ENCODE measurements around the gene SLC35F3.
"Not testable (repeated sequence)": the region's sequence is repeated elsewhere in the genome, so short reads cannot be mapped to it uniquely, and the experiment has no call there.

Gene SLC35F3

DNA sequence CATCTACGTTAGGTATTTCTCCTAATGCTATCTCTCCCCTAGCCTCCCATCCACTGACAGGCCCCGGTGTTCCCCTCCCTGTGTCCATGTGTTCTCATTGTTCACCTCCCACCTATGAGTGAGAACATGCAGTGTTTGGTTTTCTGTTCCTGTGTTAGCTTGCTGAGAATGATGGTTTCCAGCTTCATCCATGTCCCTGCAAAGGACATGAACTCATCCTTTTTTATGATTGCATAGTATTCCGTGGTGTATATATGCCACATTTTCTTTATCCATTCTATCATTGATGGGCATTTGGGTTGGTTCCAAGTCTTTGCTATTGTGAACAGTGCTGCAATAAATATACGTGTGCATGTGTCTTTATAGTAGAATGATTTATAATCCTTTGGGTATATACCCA lies 247.9 kb downstream of the SLC35F3 start:
- not testable (repeated sequence) for DNase-seq

DNA sequence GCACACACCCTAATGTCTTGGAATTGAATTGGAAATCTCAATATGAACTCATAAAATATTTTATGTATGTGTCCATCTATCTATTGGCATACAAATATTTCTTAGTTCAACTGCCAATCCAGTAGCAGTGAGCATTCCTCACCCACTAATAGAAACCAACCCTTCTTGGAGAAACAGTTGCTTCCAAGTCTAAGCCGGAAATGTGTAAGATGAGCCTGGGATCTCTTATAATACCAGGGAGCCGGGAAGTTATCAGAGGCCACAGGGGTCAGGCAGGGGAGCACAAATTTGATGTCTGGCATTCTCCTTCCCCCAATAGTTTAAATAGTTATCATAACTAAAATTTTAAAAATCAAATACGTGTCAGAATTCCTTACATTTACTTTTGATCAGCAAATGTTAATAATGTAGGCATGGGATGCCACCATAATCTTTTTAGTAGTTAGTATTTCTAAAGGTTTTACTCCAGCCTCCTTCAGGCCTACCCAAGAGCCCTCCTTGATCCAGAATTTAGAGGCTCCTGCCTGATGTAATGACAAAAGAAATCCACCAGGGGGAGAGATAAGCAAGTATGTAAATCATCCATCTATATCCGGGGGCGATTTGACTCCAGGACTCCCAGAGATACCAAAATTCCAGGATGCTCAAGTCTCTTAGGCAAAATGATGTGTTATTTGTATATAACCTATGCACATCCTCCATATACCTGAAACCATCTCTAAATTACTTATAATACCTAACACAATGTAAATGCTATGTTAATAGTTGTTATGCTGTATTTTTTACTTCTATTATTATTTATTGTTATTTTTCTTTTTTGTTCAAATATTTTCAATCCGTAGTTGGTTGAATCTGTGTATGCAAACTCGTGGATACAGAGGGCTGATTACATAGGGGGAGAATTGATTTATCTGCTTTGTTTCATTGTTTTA lies 250.1 kb downstream of the SLC35F3 start:
- no peak for DNase-seq

DNA sequence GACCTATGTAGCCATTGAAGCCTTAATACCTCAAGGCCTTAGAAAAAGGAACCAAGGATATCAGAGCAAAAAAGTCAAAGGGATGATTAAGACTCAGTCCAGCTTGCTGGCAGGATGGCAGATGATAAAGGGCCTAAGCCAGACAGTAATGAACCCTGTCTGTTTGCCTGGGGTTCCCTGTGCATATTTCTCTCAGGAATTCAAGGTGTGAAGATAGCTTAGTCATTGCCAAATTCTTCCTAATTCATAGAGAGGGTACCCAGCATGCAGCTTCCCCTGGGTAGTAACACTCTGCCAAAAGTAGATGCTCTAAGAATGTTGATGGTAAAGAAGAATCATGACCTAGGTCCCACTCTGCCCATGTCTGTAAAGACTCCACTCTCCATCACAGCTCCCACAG lies 258.2 kb downstream of the SLC35F3 start:
- no peak for DNase-seq

DNA sequence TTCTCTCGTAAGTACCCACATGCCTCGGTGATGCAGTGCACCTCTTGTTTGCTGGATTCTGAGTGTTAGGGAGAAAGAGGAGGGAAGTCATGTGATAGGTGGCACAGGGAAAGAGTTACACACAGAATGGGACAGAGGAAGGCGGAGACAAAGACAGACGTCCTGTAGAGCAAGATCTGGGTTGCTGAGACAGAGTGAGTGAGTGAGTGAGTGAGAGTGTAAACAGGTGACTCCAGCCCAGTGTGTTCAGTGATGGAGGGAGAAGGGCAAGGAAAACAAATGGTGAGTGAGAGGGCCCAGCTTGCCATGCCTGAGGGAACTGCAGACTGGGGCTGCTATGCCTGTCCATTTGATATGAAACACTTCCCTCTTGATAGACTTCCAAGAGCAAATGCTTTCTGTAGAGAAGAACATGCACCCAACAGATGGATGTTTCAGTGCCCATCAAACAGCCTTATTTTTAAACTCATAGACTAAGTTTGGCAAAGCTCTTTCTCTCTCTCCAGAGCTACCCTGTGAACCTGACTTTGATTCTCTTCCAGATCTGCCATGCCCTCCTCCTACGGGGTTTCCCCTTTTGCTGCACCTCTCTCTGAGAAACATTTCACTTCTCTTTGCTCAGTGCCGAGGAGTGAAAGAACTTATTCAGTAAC lies 258.9 kb downstream of the SLC35F3 start:
- DNase-seq, result no peak

DNA sequence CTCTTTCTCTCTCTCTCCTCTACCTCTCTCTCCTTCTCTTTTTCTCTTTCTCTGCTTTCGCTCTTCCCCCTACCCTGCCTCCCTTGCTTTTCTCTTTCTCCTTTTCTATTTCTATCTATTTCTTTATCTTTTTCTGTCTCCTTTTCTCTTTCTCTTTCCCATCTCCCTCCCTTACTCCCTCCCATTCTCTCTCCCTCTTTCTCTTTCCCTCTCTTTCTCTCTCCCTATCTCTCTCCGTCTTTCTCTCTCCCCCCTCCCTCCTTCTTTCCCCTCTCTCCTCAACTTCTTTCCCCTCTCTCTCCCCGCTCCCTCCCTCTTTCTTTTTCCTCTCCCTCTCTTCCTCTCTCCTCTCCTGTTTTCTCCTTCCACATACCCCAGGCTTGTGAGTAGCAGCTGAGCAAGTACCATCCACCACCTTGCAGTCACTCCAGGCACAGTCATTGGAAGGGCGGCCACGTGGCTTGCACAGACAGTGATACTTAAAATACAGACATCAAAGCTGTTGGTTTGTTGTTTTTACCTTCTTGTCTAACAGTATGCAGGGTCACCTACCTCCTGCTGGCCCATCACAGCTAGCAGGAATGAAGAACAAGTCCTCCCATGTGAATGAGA lies 259.7 kb downstream of the SLC35F3 start:
- DNase-seq, result no peak

DNA sequence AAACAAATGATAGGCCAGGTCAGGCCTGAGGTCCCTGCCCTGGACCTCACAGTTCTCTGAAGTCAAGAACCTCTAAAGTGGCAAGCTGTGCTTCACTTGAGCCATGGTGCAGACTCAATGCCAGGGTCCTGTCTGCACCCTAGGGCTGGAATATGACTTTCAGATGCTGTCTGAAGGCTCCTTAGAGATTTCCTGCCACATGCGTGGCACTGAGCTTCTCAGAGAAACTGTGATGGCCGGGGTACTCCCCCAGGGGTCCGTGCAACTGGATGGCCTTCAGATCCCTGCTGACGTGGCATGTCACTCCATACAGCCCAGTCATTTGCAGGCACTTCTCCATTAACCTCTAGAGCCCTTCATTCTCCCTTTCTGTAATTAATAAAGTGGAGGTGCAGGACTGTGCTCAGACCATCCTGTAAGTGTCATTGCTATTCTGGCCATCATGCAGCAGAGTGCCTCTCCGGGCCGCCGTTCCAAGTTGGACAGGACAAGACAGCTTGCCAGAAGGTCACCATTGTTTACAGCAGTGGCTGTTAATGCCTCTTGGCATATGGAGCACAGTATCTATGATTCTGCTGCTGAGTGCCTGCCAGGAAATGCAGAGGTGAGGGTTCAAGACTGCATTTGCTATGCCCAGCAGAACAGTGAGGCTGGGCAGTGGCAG lies 263.7 kb downstream of the SLC35F3 start:
- no peak for DNase-seq

DNA sequence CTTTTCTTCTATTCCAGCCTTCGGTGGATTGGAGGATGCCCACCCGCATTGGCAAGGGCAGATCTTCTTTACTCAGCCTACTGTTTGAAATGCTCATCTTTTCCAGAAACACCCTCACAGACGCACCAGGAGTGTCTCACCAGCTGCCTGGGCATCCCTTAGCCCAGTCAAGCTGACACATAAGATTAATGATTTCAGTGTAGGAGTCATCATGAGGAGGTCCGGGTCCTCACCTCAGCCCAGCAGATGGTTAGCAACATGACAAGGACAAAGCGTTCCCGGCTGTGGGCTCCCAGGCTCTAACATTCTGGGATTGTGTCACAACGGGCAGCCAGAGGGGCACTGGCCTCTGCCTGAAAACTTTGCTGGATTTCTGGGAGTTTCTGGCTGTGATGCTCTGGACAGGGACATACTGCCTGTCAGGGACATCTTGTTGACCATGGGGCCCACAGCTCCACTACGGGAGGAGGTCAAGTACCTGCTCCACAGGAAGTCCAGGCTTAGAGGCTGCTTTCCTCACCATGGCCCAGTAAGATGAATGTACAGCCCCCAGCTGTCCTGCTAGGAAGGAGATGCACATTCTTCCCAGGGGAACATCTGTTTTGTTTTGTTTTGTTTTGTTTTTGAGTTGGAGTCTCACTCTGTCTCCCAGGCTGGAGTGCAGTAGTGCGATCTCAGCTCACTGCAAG lies 264.8 kb downstream of the SLC35F3 start:
- DNase-seq, result no peak

DNA sequence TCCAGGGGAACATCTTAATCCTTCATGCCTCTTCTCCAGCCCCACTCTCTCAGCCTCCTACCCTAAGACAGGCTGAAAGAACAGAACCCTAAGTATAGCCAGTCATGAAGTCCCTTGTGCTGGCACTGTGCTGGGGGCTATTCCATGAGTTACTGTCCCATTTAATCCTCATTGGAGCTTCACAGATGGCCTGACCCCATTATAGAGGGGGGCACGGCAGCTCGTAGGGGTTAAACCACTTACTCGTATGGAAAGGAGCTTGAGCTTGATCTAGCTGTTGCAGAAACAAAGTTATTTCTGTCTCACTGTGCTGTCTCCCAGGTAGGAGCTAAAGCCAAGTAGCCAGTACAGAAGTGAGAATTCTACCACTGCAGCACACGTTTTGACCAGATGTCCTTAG lies 265.6 kb downstream of the SLC35F3 start:
- no peak for DNase-seq

DNA sequence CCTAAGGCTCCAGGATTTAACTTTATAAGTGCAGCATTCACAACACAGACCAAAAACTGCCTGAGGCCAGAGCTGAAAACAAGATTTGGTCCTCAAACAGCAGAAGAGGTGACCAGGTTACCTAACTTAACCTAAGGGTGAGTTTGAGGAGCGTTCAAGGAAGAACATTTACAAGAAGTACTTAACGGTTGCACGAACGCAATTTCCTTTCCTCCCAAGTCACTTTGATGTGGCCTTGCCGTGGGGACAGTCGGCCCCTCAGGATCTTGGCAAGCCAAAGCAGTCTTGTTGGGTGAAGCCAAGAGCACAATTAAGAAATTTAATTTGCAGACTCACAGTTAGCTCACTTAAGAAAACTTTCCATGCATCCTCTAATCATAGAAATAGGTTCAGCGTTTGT lies 266.1 kb downstream of the SLC35F3 start:
- no peak for DNase-seq

DNA sequence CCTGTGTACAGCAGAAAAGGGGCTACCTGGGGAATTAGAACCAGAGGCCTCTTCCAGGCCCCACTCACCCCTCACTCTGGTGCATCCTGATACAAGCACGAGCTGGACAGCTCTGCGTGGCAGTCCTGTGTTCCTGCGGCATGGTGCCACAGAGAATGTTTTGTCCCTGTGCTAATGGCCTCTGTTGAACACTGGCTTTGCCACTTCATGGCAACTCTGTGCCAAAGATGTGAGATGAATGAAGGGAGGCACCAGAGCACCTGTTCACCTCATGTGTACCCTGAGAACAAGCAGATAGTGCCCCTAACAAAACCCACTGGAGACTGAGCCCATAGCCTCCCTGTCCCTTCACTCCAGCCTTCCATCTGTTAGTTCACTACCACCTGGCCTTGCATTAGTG lies 269.5 kb downstream of the SLC35F3 start:
- no peak for DNase-seq

DNA sequence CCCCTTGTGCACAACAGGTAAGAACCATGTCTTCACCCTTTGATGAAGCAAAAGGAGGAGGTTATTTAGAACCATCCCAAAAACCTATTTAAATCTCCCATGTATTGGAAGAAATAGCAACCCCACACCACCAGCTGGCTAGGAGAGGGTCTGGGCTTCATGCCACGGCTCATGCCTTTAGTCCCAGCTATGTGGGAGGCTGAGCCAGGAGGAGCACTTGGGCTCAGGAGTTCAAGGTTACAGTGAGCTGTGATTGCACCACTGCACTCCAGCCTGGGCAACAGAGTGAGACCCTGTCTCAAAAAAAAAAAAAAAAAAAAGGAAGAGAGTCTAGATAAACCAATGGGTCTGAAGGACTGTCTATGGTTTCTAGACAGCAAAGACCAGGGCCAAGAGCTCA lies 270.9 kb downstream of the SLC35F3 start:
- no peak for DNase-seq

DNA sequence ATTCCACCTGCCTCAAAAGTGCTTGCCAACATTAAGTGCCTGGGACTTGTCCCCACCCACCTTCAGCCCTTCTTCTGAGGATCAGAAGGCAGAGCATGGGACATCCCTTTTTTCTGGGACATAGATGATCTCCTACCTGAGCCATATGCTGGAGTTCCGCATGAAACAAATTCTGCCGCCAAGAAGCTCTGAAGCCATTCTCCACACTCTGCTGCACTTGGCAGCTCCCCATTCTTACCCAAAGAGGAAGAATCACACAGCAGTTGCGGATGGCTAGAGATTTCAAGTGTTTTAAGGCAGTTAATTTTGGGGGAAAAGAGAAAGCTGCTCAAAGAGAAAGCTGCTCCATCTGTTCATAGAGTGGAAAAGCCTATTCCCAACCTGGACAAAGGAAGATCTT lies 271.5 kb downstream of the SLC35F3 start:
- DNase-seq, result no peak

DNA sequence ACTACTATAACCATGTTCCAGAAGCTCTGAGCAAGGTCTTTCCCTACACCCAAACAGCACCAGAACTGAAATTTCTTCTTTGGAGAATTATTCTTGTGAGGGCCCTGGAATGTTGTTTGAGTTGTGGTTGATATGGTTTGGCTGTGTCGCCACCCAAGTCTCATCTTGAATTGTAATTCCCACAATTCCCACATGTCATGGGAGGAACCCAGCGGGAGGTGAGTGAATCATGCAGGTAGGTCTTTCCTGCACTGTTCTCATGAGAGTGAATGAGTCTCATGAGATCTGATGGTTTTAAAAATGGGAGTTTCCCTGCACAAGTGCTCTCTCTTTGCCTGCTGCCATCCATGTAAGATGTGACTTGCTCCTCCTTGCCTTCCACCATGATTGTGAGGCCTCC lies 272.4 kb downstream of the SLC35F3 start:
- DNase-seq, result not testable (repeated sequence)

DNA sequence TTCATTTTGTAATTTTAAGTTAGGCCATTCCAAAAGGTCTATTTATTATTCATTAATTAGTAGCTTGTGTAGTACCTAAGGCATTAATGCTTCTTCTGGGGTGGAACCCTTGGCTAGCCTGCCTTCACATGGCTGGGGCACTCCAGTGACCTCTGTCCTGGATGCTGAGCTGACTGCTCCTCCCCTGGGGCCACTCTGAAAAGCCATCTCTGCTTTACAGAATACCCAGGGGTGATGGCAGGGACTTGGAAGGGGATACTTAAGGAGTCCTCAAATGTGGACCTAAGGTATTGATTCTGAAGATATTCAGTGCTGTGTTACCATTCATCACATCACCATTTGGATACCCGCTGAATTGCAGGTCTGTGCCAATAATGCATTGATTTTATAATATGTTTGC lies 281.0 kb downstream of the SLC35F3 start:
- DNase-seq, result no peak

DNA sequence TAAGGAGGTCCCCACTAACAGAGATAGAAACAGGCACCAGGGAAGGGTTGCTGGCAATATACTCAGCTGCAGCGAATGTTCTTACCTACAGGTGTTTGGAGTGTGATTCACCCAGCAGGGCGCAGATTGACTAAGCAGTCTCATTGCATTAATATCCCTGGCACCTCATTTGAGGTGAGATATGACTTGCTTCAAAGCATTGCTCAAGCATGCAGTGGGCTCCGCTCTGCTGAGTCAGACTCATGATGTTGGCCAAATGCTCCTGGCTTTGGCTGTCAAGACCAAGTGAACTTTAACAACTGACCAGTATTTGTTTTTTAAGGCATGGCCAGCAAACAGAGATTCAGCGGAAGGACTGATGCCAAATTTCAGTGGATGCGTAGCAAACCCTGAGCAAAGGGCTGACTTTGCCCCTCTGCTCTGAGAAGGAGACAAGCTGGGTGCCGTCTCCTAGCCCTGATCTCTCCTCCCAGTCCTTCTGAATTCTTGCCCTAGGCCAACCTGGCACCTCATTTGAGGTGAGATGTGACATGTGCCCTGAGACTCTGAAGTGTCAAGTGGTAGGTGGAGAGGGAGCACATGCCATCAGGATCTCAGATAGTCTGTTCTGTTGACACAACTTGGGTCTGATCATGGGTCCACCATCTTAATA lies 281.7 kb downstream of the SLC35F3 start:
- no peak for DNase-seq

DNA sequence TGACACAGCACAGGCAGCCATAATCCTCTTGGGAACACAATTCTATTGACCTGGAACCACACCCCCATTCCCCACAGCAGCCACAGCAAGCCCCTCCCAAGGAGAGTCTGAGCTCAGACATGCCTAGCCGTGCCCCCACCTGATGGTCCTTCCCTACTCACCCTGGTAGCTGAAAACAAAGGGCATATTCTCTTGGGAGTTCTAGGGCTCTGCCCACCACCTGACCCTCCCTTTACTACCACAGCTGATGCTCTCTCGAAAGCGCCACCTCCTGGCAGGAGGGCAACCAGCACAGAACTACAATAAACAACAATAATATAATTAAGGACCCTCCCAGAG lies 283.9 kb downstream of the SLC35F3 start:
- peak; percentile 65 for DNase-seq

DNA sequence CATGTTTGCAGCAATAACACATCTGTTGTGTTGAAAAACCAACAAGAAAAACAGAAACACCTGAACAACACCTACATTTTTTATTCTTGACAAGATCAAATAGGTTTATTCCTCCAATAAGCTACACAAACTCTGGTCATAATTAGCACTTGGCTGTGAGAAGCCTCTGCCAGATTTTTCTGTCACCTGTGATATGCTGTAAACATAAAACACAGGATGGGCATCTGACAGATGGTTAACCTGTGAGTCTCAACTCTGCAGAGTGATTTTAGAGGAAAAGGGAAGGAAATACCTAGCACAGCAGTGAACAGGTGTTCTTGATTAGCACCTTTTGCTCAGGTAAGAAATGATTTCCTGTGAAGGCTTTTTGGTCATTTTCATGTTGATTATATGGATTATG lies 293.4 kb downstream of the SLC35F3 start:
- DNase-seq, result no peak

DNA sequence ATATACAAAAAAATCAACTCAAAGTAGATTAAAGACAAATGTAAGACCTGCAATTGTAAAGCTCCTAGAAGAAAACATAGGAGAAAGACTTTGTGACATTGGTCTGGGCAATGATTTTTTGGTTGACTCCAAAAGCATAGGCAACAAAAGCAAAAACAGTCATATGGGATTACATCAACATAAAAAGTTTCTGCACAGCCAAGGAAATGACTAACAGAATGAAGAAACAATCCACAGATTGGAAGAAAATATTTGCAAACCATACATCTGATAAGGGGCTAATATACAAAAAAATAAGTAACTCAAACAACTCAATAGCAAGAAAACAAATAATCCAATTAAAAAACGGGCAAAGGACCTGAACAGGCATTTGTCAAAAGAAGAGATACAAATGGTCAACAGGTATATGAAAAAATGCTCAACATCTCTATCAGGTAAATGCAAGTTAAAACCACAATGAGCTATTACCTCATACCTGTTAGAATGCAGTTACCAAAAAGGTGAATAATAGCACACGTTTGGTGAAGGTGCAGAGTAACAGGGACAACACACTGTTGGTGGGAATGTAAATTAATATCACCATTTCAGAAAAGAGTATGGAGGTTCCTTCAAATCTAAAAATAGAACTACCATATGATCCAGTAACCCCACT lies 295.1 kb downstream of the SLC35F3 start:
- no peak for DNase-seq

DNA sequence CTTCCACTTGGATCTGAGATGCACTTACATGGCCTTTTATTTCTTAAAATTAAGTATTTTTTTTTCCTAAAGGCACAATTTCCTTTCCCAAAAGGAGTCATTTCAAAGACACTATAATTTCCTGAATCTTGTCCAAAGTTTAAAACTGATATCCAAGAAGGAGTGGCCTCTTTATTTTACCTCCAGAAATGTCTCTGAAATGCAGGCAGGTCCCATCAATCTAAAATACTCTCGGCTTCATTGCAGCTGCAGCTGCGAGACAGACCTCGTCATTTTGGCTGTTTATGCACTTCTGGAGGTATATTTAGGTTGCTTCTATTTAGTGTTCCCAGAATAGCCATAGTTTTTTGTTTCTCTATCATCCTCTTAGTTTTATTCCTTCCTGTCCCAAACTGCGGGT lies 296.1 kb downstream of the SLC35F3 start:
- no peak for DNase-seq

DNA sequence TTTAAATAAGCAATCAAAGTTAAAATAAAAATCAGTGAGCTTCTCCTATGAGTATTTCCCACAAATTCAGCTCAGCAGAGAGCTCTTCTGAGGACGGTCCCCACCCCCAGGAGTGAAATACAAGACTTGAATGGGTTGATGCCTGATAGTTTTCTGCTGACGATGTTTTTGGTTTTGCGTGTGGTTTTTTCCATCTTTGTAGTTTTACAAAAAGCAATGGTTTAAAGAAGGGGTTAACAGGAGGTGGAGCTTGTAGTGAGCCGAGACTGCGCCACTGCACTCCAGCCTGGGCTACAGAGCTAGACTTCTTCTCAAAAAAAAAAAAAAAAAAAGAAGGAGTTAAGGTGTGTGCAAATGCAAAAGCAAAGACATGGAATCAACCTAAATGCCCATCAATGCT lies 297.1 kb downstream of the SLC35F3 start:
- DNase-seq, result no peak

DNA sequence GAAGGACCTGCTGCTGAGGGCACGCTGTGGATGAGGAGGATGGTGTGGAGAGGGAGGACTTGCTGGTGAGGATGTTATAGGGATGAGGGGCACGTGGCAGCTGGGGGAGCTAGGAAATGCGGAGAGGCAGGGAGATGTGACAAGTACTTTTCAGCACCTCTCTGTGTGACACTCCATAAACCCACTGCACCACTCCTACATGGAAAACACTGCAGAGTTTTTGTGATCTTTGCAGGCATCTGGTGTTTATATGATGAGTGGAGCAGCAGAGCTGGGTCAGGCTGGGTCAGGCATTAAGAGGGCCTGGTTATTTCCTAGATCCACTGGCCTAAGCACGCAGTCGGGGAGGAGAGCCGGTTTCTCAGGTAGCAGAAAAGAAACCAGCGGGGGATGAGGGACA lies 301.5 kb downstream of the SLC35F3 start:
- no peak for DNase-seq

Data from NCI-H1436 treated with DMSO at 0.1 percent for 48 hours (cell line).